Measurements from ENCODE around the gene INF2.

INF2 gene

GRCh38 chr14:104741803-104742251 lies 52.4 kb downstream of the INF2 start:
- DNase-seq (ENCODE audit: extremely low read depth, low read depth): no peak
- no peak for TF ChIP-seq CTCF (IDR thresholded peaks at IDR 0.05; ENCODE audit: low read depth, low read length)

GRCh38 chr14:104742586-104743455 lies 53.4 kb downstream of the INF2 start:
- no peak for DNase-seq (ENCODE audit: extremely low read depth, low read depth)
- TF ChIP-seq CTCF (IDR thresholded peaks at IDR 0.05; ENCODE audit: low read depth, low read length): no peak

- TF ChIP-seq CTCF (IDR thresholded peaks at IDR 0.05; ENCODE audit: low read depth, low read length): no peak
- DNase-seq (ENCODE audit: extremely low read depth, low read depth): no peak
These were observed 54.3 kb downstream of the INF2 start for GRCh38 chr14:104743461-104744380.

GRCh38 chr14:104744484-104744883 lies 55.1 kb downstream of the INF2 start:
- DNase-seq (ENCODE audit: extremely low read depth, low read depth): no peak

GRCh38 chr14:104745431-104745830 lies 56.0 kb downstream of the INF2 start:
- DNase-seq (ENCODE audit: extremely low read depth, low read depth): no peak
- TF ChIP-seq CTCF (IDR thresholded peaks at IDR 0.05; ENCODE audit: low read depth, low read length): no peak

More at GRCh38 chr14:104744484-104744883, 55.1 kb downstream of the INF2 start:
- no peak for TF ChIP-seq CTCF (IDR thresholded peaks at IDR 0.05; ENCODE audit: low read depth, low read length)

GRCh38 chr14:104746071-104746545 lies 56.7 kb downstream of the INF2 start:
- no peak for DNase-seq (ENCODE audit: extremely low read depth, low read depth)
- TF ChIP-seq CTCF (IDR thresholded peaks at IDR 0.05; ENCODE audit: low read depth, low read length): no peak
